Measurements from ENCODE around the gene HBG2. TPM values are rescaled to one million over a fixed set of nuclear protein-coding genes. Genes with fewer than 3 reads are reported as not detected.
"Not testable (repeated sequence)": the region's sequence is repeated elsewhere in the genome, so short reads cannot be mapped to it uniquely, and the experiment has no call there.

Gene HBG2
- not detected in 2 replicates for total RNA-seq

- H3K27ac Mint-ChIP-seq; DNase-seq (ENCODE audit: low spot score); H3K36me3 Mint-ChIP-seq (ENCODE audit: low read depth); H3K4me1 Mint-ChIP-seq (ENCODE audit: low read depth); H3K9me3 Mint-ChIP-seq; H3K27me3 Mint-ChIP-seq (ENCODE audit: insufficient read depth); H3K4me3 Mint-ChIP-seq; intact Hi-C loops (cut with micrococcal nuclease): not testable (repeated sequence)
Observed at GRCh38 chr11:5254646-5255413, at the start of gene HBG2. TSS of gene HBG2 (minus strand) at chr11:5254781. CDS start at chr11:5254728, 53 bp downstream.

GRCh38 chr11:5304046-5304445 is 49.5 kb upstream of the HBG2 start:
- Mint-ChIP-seq H3K4me1 (ENCODE audit: low read depth) (no peaks in the 10 kb centered on the region), H3K36me3 (ENCODE audit: low read depth) (no peaks in the 10 kb centered on the region), H3K27me3 (ENCODE audit: insufficient read depth) (no peaks in the 10 kb centered on the region), H3K4me3 (no peak overlapping the region), H3K27ac (no peak overlapping the region), H3K9me3 (no peaks in the 10 kb centered on the region)
- intact Hi-C loops (cut with micrococcal nuclease): no loop called here
- DNase-seq (ENCODE audit: low spot score): no peak

- H3K27ac Mint-ChIP-seq: no peak overlapping the region
- intact Hi-C loops (cut with micrococcal nuclease): no loop called here
- no peaks in the 10 kb centered on the region for H3K4me1 Mint-ChIP-seq (ENCODE audit: low read depth)
- H3K9me3 Mint-ChIP-seq: no peaks in the 10 kb centered on the region
- H3K36me3 Mint-ChIP-seq (ENCODE audit: low read depth): no peaks in the 10 kb centered on the region
- no peak for DNase-seq (ENCODE audit: low spot score)
- H3K27me3 Mint-ChIP-seq (ENCODE audit: insufficient read depth): no peaks in the 10 kb centered on the region
- no peak overlapping the region for H3K4me3 Mint-ChIP-seq
Observed at GRCh38 chr11:5303626-5304025, 49.0 kb upstream of the HBG2 start.

- no peaks in the 10 kb centered on the region for H3K9me3 Mint-ChIP-seq
- intact Hi-C loops (cut with micrococcal nuclease): no loop called here
Observed at GRCh38 chr11:5301846-5302245, 47.3 kb upstream of the HBG2 start, which contains the start of gene OR51B4. TSS of gene OR51B4 (minus strand) at chr11:5301946. CDS start at chr11:5301946, 0 bp downstream.

GRCh38 chr11:5300251-5300650 is 45.7 kb upstream of the HBG2 start:
- Mint-ChIP-seq H3K27me3 (ENCODE audit: insufficient read depth) (no peaks in the 10 kb centered on the region), H3K27ac (no peak overlapping the region), H3K4me3 (no peak overlapping the region), H3K9me3 (no peaks in the 10 kb centered on the region), H3K4me1 (ENCODE audit: low read depth) (no peaks in the 10 kb centered on the region), H3K36me3 (ENCODE audit: low read depth) (no peaks in the 10 kb centered on the region)
- intact Hi-C loops (cut with micrococcal nuclease): no loop called here
- DNase-seq (ENCODE audit: low spot score): no peak

More at GRCh38 chr11:5301846-5302245, 47.3 kb upstream of the HBG2 start, which contains the start of gene OR51B4:
- no peak within 1 kb of the TSS for H3K4me3 Mint-ChIP-seq
- no peak within 1 kb of the TSS for H3K27ac Mint-ChIP-seq
- H3K4me1 Mint-ChIP-seq (ENCODE audit: low read depth): no peaks in the 10 kb centered on the region
- no peaks in the 10 kb centered on the region for H3K27me3 Mint-ChIP-seq (ENCODE audit: insufficient read depth)
- no peaks in the 10 kb centered on the region for H3K36me3 Mint-ChIP-seq (ENCODE audit: low read depth)
- DNase-seq (ENCODE audit: low spot score): no peak

GRCh38 chr11:5298451-5298850 is 43.9 kb upstream of the HBG2 start:
- intact Hi-C loops (cut with micrococcal nuclease): no loop called here
- no peak for DNase-seq (ENCODE audit: low spot score)
- no peaks in the 10 kb centered on the region for H3K36me3 Mint-ChIP-seq (ENCODE audit: low read depth)
- H3K4me3 Mint-ChIP-seq: no peak overlapping the region
- no peak overlapping the region for H3K27ac Mint-ChIP-seq
- no peaks in the 10 kb centered on the region for H3K27me3 Mint-ChIP-seq (ENCODE audit: insufficient read depth)
- H3K9me3 Mint-ChIP-seq: no peaks in the 10 kb centered on the region
- H3K4me1 Mint-ChIP-seq (ENCODE audit: low read depth): no peaks in the 10 kb centered on the region

- no peaks in the 10 kb centered on the region for H3K4me1 Mint-ChIP-seq (ENCODE audit: low read depth)
- no peaks in the 10 kb centered on the region for H3K36me3 Mint-ChIP-seq (ENCODE audit: low read depth)
- intact Hi-C loops (cut with micrococcal nuclease): no loop called here
- no peak for DNase-seq (ENCODE audit: low spot score)
- no peak overlapping the region for H3K27ac Mint-ChIP-seq
- no peaks in the 10 kb centered on the region for H3K9me3 Mint-ChIP-seq
- H3K4me3 Mint-ChIP-seq: no peak overlapping the region
- H3K27me3 Mint-ChIP-seq (ENCODE audit: insufficient read depth): no peaks in the 10 kb centered on the region
Observed at GRCh38 chr11:5297721-5298323, 43.2 kb upstream of the HBG2 start.

- H3K27me3 Mint-ChIP-seq (ENCODE audit: insufficient read depth); H3K4me1 Mint-ChIP-seq (ENCODE audit: low read depth); DNase-seq (ENCODE audit: low spot score); intact Hi-C loops (cut with micrococcal nuclease); H3K4me3 Mint-ChIP-seq; H3K27ac Mint-ChIP-seq; H3K36me3 Mint-ChIP-seq (ENCODE audit: low read depth); H3K9me3 Mint-ChIP-seq: not testable (repeated sequence)
Observed at GRCh38 chr11:5294342-5294995, 39.9 kb upstream of the HBG2 start.

- Mint-ChIP-seq H3K27me3 (ENCODE audit: insufficient read depth) (no peaks in the 10 kb centered on the region), H3K4me1 (ENCODE audit: low read depth) (no peaks in the 10 kb centered on the region), H3K27ac (no peak overlapping the region), H3K9me3 (no peaks in the 10 kb centered on the region), H3K4me3 (no peak overlapping the region), H3K36me3 (ENCODE audit: low read depth) (no peaks in the 10 kb centered on the region)
- intact Hi-C loops (cut with micrococcal nuclease): no loop called here
- DNase-seq (ENCODE audit: low spot score): no peak
Observed at GRCh38 chr11:5293028-5293427, 38.4 kb upstream of the HBG2 start.

- no peak overlapping the region for H3K4me3 Mint-ChIP-seq
- no peaks in the 10 kb centered on the region for H3K4me1 Mint-ChIP-seq (ENCODE audit: low read depth)
- no peaks in the 10 kb centered on the region for H3K27me3 Mint-ChIP-seq (ENCODE audit: insufficient read depth)
- no peaks in the 10 kb centered on the region for H3K9me3 Mint-ChIP-seq
- H3K27ac Mint-ChIP-seq: no peak overlapping the region
- no peak for DNase-seq (ENCODE audit: low spot score)
- H3K36me3 Mint-ChIP-seq (ENCODE audit: low read depth): no peaks in the 10 kb centered on the region
- intact Hi-C loops (cut with micrococcal nuclease): loop anchor here (1.0 kb wide), 1 partner anchor 167 kb away; no protein-coding TSS in a partner anchor
Observed at GRCh38 chr11:5291207-5291838, 36.7 kb upstream of the HBG2 start.

- Mint-ChIP-seq H3K4me3 (no peak overlapping the region), H3K27ac (no peak overlapping the region), H3K4me1 (ENCODE audit: low read depth) (no peaks in the 10 kb centered on the region), H3K9me3 (no peaks in the 10 kb centered on the region), H3K36me3 (ENCODE audit: low read depth) (no peaks in the 10 kb centered on the region), H3K27me3 (ENCODE audit: insufficient read depth) (no peaks in the 10 kb centered on the region)
- intact Hi-C loops (cut with micrococcal nuclease): no loop called here
- DNase-seq (ENCODE audit: low spot score): no peak
Observed at GRCh38 chr11:5290106-5290505, 35.5 kb upstream of the HBG2 start.

- no peaks in the 10 kb centered on the region for H3K4me1 Mint-ChIP-seq (ENCODE audit: low read depth)
- intact Hi-C loops (cut with micrococcal nuclease): no loop called here
- no peak for DNase-seq (ENCODE audit: low spot score)
- H3K4me3 Mint-ChIP-seq: no peak overlapping the region
- H3K27ac Mint-ChIP-seq: no peak overlapping the region
- no peaks in the 10 kb centered on the region for H3K9me3 Mint-ChIP-seq
- H3K36me3 Mint-ChIP-seq (ENCODE audit: low read depth): no peaks in the 10 kb centered on the region
- H3K27me3 Mint-ChIP-seq (ENCODE audit: insufficient read depth): no peaks in the 10 kb centered on the region
Observed at GRCh38 chr11:5289696-5290095, 35.1 kb upstream of the HBG2 start.

Data from activated T-helper 1 cell treated with anti-CD3 and anti-CD28 coated beads, Interleukin-12 subunit alpha, Interleukin-12 subunit beta, Interleukin-2, Interleukin-4 antibody, amounts not matched to agents 30 ng/mL and 10 ng/mL and 1 ng/mL, durations not matched to agents 14 hours and 24 hours and 36 hours (primary cell).